ENCODE results near the gene SMAD2.

SMAD2 gene

DNA sequence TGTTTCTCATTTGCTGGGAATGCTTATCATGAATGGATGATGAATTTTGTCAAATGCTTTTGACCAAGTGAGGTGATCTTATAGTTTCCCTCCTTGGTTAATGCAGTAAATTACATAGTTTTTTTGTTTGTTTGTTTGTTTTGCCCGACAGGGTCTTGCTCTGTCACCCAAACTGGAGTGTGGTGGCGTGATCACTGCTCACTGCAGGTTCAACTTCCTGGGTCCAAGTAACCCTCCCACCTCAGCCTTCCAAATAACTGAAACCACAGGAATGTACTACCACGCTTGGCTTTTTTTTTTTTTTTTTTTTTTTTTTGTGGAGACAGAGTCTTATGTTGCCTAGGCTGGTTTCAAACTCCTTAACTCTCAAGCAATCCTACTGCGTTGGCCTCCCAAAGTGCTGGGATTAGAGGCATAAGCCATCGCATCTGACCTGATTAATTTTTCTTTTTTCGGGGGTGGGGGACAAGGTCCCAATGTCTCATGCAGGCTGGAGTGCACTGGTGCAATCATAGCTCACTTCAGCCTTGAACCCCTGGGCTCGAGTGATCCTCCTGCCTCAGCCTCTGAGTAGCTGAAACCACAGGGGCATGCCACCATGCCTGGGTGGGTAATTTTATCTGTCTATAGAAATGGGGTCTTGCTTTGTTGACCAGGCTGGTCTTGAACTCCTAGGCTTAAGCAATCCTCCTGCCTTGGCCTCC is 48.6 kb downstream of the SMAD2 start:
- no peak for DNase-seq (ENCODE audit: low read depth, low spot score)

DNA sequence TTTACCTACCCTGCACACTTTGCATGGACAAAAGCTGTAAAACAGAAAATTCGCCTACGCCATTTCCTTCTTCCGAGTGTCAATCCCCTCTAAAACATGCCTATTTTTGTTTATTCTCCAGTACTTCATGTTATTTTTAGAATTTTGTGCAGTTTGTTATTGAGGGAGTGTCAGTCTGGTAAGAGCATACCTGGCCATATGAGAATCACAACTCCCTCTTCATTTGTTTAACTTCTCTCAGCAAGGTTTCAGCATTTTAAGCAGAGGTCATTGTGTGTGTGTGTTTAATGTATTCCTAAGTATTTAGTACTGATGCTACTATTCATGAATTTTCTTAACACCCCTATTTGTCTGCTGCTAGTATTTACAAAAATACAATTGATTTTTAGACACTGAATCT is 49.4 kb downstream of the SMAD2 start:
- no peak overlapping the region for H3K4me3 ChIP-seq
- no peaks in the 10 kb centered on the region for H3K9me3 ChIP-seq (ENCODE audit: low read depth, low read length)
- DNase-seq (ENCODE audit: low read depth, low spot score), result no peak
- H3K27ac ChIP-seq, result no peak overlapping the region
- peaks cover 34% of the 10 kb centered on the region for H3K36me3 ChIP-seq (ENCODE audit: insufficient read depth, low read length)
- TF ChIP-seq FOXP2 (optimal IDR thresholded peaks at IDR 0.05; ENCODE audit: control extremely low read depth, extremely low read length, insufficient read depth) (no peak), POLR2AphosphoS5 (IDR thresholded peaks at IDR 0.05; ENCODE audit: borderline replicate concordance, low read depth, low read length) (no peak), EZH2 (IDR thresholded peaks at IDR 0.05) (no peak)
- H3K9ac ChIP-seq (ENCODE audit: insufficient read length), result no peak overlapping the region

More for the DNA sequence above, 48.6 kb downstream of the SMAD2 start:
- Histone ChIP-seq H3K4me3 (no peak overlapping the region), H3K36me3 (ENCODE audit: insufficient read depth, low read length) (peaks cover 37% of the 10 kb centered on the region), H3K9ac (ENCODE audit: insufficient read length) (no peak overlapping the region), H3K27ac (no peak overlapping the region), H3K9me3 (ENCODE audit: low read depth, low read length) (no peaks in the 10 kb centered on the region)
- TF ChIP-seq FOXP2 (optimal IDR thresholded peaks at IDR 0.05; ENCODE audit: control extremely low read depth, extremely low read length, insufficient read depth), result no peak
- TF ChIP-seq EZH2 (IDR thresholded peaks at IDR 0.05), result no peak
- no peak for TF ChIP-seq POLR2AphosphoS5 (IDR thresholded peaks at IDR 0.05; ENCODE audit: borderline replicate concordance, low read depth, low read length)

DNA sequence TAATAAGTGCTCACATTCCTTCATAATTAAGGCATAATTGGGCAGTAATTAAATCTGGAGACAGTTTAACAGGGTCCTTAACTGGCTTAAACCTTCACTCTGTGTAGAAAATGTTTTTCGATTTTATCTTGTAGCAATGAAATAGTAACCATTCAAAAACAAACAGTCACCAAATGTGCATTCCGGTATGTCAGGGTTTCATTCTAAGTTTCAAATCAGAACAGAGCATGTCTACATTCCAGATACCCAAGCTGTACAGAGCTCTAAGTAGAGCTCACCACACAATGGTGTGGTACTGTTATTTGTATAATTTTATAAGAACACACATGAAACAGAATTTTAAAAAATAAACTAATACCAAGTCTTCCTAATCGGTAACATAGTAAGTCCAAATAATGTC is 52.6 kb downstream of the SMAD2 start:
- H3K36me3 ChIP-seq (ENCODE audit: insufficient read depth, low read length), result peaks cover 20% of the 10 kb centered on the region
- H3K4me3 ChIP-seq, result no peak overlapping the region
- TF ChIP-seq FOXP2 (optimal IDR thresholded peaks at IDR 0.05; ENCODE audit: control extremely low read depth, extremely low read length, insufficient read depth) (no peak), POLR2AphosphoS5 (IDR thresholded peaks at IDR 0.05; ENCODE audit: borderline replicate concordance, low read depth, low read length) (no peak), EZH2 (IDR thresholded peaks at IDR 0.05) (no peak)
- no peak overlapping the region for H3K9ac ChIP-seq (ENCODE audit: insufficient read length)
- DNase-seq (ENCODE audit: low read depth, low spot score), result no peak
- no peak overlapping the region for H3K27ac ChIP-seq
- no peaks in the 10 kb centered on the region for H3K9me3 ChIP-seq (ENCODE audit: low read depth, low read length)

DNA sequence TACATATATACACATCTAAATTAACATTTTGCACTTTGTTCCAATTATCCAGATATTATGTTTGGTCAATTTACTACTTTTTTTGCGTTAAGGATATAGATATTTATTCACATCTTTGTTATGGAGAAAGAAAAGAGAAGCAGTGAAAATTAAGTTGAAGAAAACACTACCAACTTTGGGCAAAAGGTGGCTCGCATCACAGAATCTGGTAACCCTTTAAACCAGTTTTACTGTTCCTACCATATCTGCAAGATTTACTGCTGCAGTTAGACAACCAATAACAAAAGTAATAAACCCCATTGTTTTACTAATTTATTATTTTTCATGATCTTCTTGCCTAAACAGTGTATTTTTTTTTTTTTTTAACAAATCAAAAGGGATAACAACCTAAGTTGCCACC is 53.6 kb downstream of the SMAD2 start:
- Histone ChIP-seq H3K4me3 (no peak overlapping the region), H3K9ac (ENCODE audit: insufficient read length) (no peak overlapping the region), H3K36me3 (ENCODE audit: insufficient read depth, low read length) (peaks cover 16% of the 10 kb centered on the region), H3K9me3 (ENCODE audit: low read depth, low read length) (no peaks in the 10 kb centered on the region), H3K27ac (no peak overlapping the region)
- no peak for DNase-seq (ENCODE audit: low read depth, low spot score)
- TF ChIP-seq EZH2 (IDR thresholded peaks at IDR 0.05) (no peak), FOXP2 (optimal IDR thresholded peaks at IDR 0.05; ENCODE audit: control extremely low read depth, extremely low read length, insufficient read depth) (no peak), POLR2AphosphoS5 (IDR thresholded peaks at IDR 0.05; ENCODE audit: borderline replicate concordance, low read depth, low read length) (no peak)

DNA sequence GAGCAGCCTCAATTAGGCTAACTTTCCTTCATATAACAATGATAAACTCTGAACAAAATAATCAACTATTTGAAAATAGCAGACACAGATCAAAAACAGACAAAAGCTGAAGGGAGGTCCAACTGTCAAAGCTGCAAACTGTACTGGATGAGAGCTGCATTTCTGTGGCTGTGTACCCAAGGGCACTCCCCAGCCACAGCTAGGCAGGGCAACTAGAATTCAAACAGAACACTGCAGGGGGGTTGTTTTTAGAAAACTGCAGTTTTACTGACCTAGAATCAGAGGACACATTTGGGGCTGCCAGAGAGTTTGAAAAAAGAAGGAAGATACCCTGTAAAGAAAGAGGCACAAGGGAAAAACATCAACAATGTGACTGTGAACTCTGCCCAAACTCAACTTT is 56.8 kb downstream of the SMAD2 start:
- DNase-seq (ENCODE audit: low read depth, low spot score), result no peak
- H3K27ac ChIP-seq, result no peak overlapping the region

DNA sequence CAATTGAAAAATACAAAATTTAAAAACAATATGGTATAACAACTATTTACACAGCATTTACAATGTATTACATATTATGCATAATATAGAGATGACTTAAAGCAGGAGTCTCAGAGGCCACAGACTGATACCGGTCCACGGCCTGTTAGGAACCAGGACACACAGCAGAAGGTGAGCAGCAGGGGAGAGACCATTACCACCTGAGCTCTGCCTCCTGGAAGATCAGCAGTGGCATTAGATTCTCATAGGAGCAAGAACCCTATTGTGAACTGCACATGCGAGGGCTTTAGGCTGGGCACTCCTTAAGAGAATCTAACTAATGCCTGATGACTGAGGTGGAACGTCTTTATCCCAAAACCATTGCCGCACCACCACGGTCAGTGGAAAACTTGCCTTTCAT is 58.0 kb downstream of the SMAD2 start:
- no peak for DNase-seq (ENCODE audit: low read depth, low spot score)
- H3K27ac ChIP-seq, result no peak overlapping the region
- TF ChIP-seq FOXP2 (optimal IDR thresholded peaks at IDR 0.05; ENCODE audit: control extremely low read depth, extremely low read length, insufficient read depth) (no peak), POLR2AphosphoS5 (IDR thresholded peaks at IDR 0.05; ENCODE audit: borderline replicate concordance, low read depth, low read length) (no peak), EZH2 (IDR thresholded peaks at IDR 0.05) (no peak)
- H3K36me3 ChIP-seq (ENCODE audit: insufficient read depth, low read length), result peaks cover 18% of the 10 kb centered on the region
- H3K9ac ChIP-seq (ENCODE audit: insufficient read length), result no peak overlapping the region
- H3K4me3 ChIP-seq, result no peak overlapping the region
- H3K9me3 ChIP-seq (ENCODE audit: low read depth, low read length), result no peaks in the 10 kb centered on the region

More for the DNA sequence above, 56.8 kb downstream of the SMAD2 start:
- H3K36me3 ChIP-seq (ENCODE audit: insufficient read depth, low read length), result peaks cover 10% of the 10 kb centered on the region
- no peaks in the 10 kb centered on the region for H3K9me3 ChIP-seq (ENCODE audit: low read depth, low read length)
- no peak overlapping the region for H3K9ac ChIP-seq (ENCODE audit: insufficient read length)
- no peak overlapping the region for H3K4me3 ChIP-seq
- no peak for TF ChIP-seq FOXP2 (optimal IDR thresholded peaks at IDR 0.05; ENCODE audit: control extremely low read depth, extremely low read length, insufficient read depth)
- no peak for TF ChIP-seq POLR2AphosphoS5 (IDR thresholded peaks at IDR 0.05; ENCODE audit: borderline replicate concordance, low read depth, low read length)
- TF ChIP-seq EZH2 (IDR thresholded peaks at IDR 0.05), result no peak

DNA sequence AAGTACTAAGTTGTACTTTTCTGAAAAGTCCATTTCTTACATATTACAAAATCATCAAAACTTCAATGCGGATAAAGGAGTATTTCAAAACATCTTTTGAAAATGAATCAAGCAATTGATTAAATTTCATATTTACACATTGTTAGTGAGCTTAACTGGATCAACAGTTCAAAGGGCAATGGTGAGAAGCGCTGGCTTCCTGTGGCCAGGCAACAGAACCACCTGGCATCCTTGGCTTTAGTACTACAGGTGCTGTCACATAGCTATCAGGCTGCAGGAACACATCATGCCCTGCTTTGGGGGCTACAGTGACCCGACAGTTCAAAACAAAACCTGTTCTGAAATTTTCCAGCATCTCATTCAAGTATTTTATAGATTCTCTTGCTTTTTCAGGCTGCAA is 59.2 kb downstream of the SMAD2 start:
- no peak for DNase-seq (ENCODE audit: low read depth, low spot score)
- no peak for TF ChIP-seq POLR2AphosphoS5 (IDR thresholded peaks at IDR 0.05; ENCODE audit: borderline replicate concordance, low read depth, low read length)
- no peak for TF ChIP-seq FOXP2 (optimal IDR thresholded peaks at IDR 0.05; ENCODE audit: control extremely low read depth, extremely low read length, insufficient read depth)
- TF ChIP-seq EZH2 (IDR thresholded peaks at IDR 0.05), result no peak
- H3K9ac ChIP-seq (ENCODE audit: insufficient read length), result no peak overlapping the region
- H3K27ac ChIP-seq, result no peak overlapping the region
- no peaks in the 10 kb centered on the region for H3K9me3 ChIP-seq (ENCODE audit: low read depth, low read length)
- H3K36me3 ChIP-seq (ENCODE audit: insufficient read depth, low read length), result peaks cover 21% of the 10 kb centered on the region
- no peak overlapping the region for H3K4me3 ChIP-seq

DNA sequence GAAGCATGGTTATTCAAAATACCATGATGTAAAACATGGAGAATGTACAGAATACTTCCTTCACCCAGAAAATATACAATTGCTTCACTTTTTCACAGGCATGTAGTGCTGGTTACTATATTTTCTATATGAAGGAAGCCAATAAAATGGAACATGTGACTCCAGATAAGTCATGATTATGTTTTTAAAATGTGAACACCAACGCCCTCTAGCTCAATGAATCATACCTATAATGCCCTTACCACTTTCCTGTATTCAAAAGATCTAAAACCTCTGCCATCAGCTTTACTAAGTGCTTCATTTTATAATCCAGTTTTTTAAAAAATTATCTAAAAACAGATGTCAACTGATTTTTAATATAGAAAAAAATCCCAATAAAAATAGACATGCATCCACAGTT is 59.9 kb downstream of the SMAD2 start:
- Histone ChIP-seq H3K9ac (ENCODE audit: insufficient read length) (no peak overlapping the region), H3K4me3 (no peak overlapping the region), H3K27ac (no peak overlapping the region), H3K36me3 (ENCODE audit: insufficient read depth, low read length) (peaks cover 21% of the 10 kb centered on the region), H3K9me3 (ENCODE audit: low read depth, low read length) (no peaks in the 10 kb centered on the region)
- TF ChIP-seq FOXP2 (optimal IDR thresholded peaks at IDR 0.05; ENCODE audit: control extremely low read depth, extremely low read length, insufficient read depth), result no peak
- no peak for TF ChIP-seq POLR2AphosphoS5 (IDR thresholded peaks at IDR 0.05; ENCODE audit: borderline replicate concordance, low read depth, low read length)
- no peak for TF ChIP-seq EZH2 (IDR thresholded peaks at IDR 0.05)
- no peak for DNase-seq (ENCODE audit: low read depth, low spot score)

DNA sequence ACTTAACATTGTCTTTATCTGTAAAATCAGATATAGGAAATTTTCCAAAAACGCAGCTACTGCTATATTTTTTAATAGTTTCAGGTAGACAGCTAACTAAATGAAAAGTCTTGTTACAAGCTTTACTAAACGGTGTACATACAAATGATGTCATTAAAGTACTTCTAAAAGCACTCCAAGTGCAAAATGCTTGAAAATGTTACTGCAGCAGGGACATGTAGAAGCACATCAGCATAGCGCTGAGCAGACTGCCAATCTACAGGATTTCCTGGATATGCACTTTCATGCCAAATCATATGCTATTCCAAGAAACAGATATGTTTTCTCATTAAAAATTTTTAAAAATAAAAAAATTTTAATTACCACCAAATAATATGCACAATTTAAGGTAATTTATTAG is 61.7 kb downstream of the SMAD2 start:
- Histone ChIP-seq H3K9me3 (ENCODE audit: low read depth, low read length) (no peaks in the 10 kb centered on the region), H3K4me3 (no peak overlapping the region), H3K9ac (ENCODE audit: insufficient read length) (no peak overlapping the region), H3K27ac (no peak overlapping the region), H3K36me3 (ENCODE audit: insufficient read depth, low read length) (peaks cover 33% of the 10 kb centered on the region)
- TF ChIP-seq FOXP2 (optimal IDR thresholded peaks at IDR 0.05; ENCODE audit: control extremely low read depth, extremely low read length, insufficient read depth) (no peak), EZH2 (IDR thresholded peaks at IDR 0.05) (no peak)
- no peak for DNase-seq (ENCODE audit: low read depth, low spot score)

Measured in SK-N-MC (cell line).